ENCODE results near the gene CLTCL1. TPM values are rescaled to one million over a fixed set of nuclear protein-coding genes. Genes with fewer than 3 reads are reported as not detected.

CLTCL1 gene
- total and polyA plus RNA-seq, 9 of the 15 experiments (the other 6 are each of a cell fraction or from before 2014, with no cell fraction given) = 1.1 to 11.7 (median 5.0) TPM

DNA sequence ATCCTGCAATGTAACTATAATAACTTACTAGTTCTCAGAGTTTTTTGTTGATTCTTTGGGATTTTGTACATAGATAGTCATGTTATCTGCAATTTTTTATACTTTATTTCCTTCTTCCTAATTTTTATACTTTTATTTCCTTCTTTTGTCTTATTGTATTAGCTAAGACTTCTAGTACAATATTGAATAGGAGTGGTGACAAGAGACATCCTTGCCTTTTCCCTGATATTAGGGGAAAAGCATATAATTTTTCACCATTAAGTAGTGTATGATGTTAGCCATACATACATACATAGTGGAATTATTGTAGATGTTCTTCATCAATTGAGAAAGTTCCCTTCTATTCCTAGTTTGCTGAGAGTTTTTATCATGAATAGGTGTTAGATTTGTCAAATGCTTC is 27.8 kb upstream of the CLTCL1 start:
- Histone ChIP-seq H3K79me2 (ENCODE audit: control insufficient read depth, insufficient read depth, low read length) (no peaks in the 10 kb centered on the region), H3K27ac (ENCODE audit: extremely low read depth, low read depth, low read length) (no peak overlapping the region), H3K36me3 (ENCODE audit: control insufficient read depth, insufficient read depth, low read length) (no peaks in the 10 kb centered on the region), H3K4me2 (ENCODE audit: insufficient read depth, low read length) (no peak overlapping the region), H3K4me3 (no peak overlapping the region), H3K9me3 (replicated peaks; ENCODE audit: control insufficient read depth, insufficient read depth, low read depth, low read length) (peaks cover 26% of the 10 kb centered on the region), H3K4me1 (replicated peaks in 1 of 2; ENCODE audit: control insufficient read depth in 2 of 2, insufficient read depth in 2 of 2, low read length in 2 of 2) (no peaks in the 10 kb centered on the region), H3K9me1 (ENCODE audit: control insufficient read depth, insufficient read depth, low read length) (no peaks in the 10 kb centered on the region), H3K27me3 (ENCODE audit: control insufficient read depth in 2 of 2, insufficient read depth in 2 of 2, low read length in 2 of 2) (peaks cover 0 to 12% of the 10 kb centered on the region in 2 experiments; a peak in 2 of 5 replicates), H3K9ac (ENCODE audit: insufficient read depth in 1 of 2, low read depth in 2 of 2, low read length in 2 of 2) (no peak overlapping the region), H2AFZ (ENCODE audit: low read depth, low read length) (no peak overlapping the region), H4K20me1 (replicated peaks; ENCODE audit: control insufficient read depth, insufficient read depth, low read length) (no peaks in the 10 kb centered on the region)
- TF ChIP-seq, protein P1, sequence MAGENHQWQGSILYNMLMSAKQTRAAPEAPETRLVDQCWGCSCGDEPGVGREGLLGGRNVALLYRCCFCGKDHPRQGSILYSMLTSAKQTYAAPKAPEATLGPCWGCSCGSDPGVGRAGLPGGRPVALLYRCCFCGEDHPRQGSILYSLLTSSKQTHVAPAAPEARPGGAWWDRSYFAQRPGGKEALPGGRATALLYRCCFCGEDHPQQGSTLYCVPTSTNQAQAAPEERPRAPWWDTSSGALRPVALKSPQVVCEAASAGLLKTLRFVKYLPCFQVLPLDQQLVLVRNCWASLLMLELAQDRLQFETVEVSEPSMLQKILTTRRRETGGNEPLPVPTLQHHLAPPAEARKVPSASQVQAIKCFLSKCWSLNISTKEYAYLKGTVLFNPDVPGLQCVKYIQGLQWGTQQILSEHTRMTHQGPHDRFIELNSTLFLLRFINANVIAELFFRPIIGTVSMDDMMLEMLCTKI (IDR thresholded peaks at IDR 0.05; ENCODE audit: partially characterized antibody) = peak; percentile 88
- TF ChIP-seq POU5F1 (IDR thresholded peaks at IDR 0.05; ENCODE audit: borderline replicate concordance, low read depth, low read length, partially characterized antibody) (no peak), THRAP3 (IDR thresholded peaks at IDR 0.05; ENCODE audit: borderline replicate concordance) (peak; percentile 76; the same call in 1 of the 2 replicates)
- intact Hi-C loops (cut with micrococcal nuclease) (no loop called here), in situ Hi-C loops (cut with MboI) (no loop called here)
- DNase-seq (ENCODE audit: extremely low read depth in 1 of 4, low spot score in 3 of 4) (no peak), FAIRE-seq (no peak), ATAC-seq (no peak)
- no TSS peak for BruUV-seq (replicated peaks)
- ChIA-PET CTCF (ENCODE audit: low intra/inter-chr PET ratio) (no interaction called here), POLR2A (interaction anchor here (0.6 to 1.1 kb wide), 2 partner anchors 14 to 183 kb away, joined by 3 read pairs; no protein-coding TSS in a partner anchor)

DNA sequence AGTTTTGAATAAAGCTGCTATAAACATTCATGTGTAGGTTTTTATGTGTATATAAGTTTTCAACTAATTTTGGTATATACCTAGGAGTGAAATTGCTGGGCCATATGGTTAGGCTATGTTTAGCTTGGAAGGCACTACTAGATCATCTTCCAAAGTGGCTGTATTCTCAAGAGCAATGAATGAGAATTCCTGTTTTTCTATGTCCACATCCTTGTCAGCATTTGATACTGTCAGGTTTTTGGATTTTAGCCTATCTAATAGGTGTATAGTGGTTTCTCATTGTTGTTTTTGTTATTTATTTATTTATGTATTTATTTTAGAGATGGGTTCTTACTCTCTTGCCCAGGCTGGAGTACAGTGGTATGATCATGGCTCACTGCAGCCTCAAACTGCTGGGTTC is 26.3 kb upstream of the CLTCL1 start:
- ChIA-PET POLR2A (interaction anchor here (0.6 to 1.7 kb wide), 2 partner anchors 13 to 16 kb away, joined by 3 to 6 read pairs; no protein-coding TSS in a partner anchor), CTCF (ENCODE audit: low intra/inter-chr PET ratio) (interaction anchor here (1.1 kb wide), 1 partner anchor 350 kb away, joined by 4 read pairs; no protein-coding TSS in a partner anchor)
- Histone ChIP-seq H3K79me2 (ENCODE audit: control insufficient read depth, insufficient read depth, low read length) (no peaks in the 10 kb centered on the region), H3K9ac (ENCODE audit: insufficient read depth in 1 of 2, low read depth in 2 of 2, low read length in 2 of 2) (no peak overlapping the region), H3K4me3 (no peak overlapping the region), H3K9me3 (replicated peaks; ENCODE audit: control insufficient read depth, insufficient read depth, low read depth, low read length) (peaks cover 26% of the 10 kb centered on the region), H3K4me1 (replicated peaks in 1 of 2; ENCODE audit: control insufficient read depth in 2 of 2, insufficient read depth in 2 of 2, low read length in 2 of 2) (no peaks in the 10 kb centered on the region), H3K9me1 (ENCODE audit: control insufficient read depth, insufficient read depth, low read length) (no peaks in the 10 kb centered on the region), H4K20me1 (replicated peaks; ENCODE audit: control insufficient read depth, insufficient read depth, low read length) (no peaks in the 10 kb centered on the region), H3K27me3 (ENCODE audit: control insufficient read depth in 2 of 2, insufficient read depth in 2 of 2, low read length in 2 of 2) (peaks cover 0 to 5% of the 10 kb centered on the region in 2 experiments; a peak in 2 of 5 replicates), H3K27ac (ENCODE audit: extremely low read depth, low read depth, low read length) (no peak overlapping the region), H2AFZ (ENCODE audit: low read depth, low read length) (no peak overlapping the region), H3K36me3 (ENCODE audit: control insufficient read depth, insufficient read depth, low read length) (no peaks in the 10 kb centered on the region), H3K4me2 (ENCODE audit: insufficient read depth, low read length) (no peak overlapping the region)
- ATAC-seq = no peak
- FAIRE-seq = no peak
- no peak for DNase-seq (ENCODE audit: extremely low read depth in 1 of 4, low spot score in 3 of 4)
- no TSS peak for BruUV-seq (replicated peaks)
- intact Hi-C loops (cut with micrococcal nuclease) = no loop called here
- in situ Hi-C loops (cut with MboI) = no loop called here
- TF ChIP-seq GTF2A2 (tag; IDR thresholded peaks at IDR 0.05) = no peak
